ENCODE data around the gene MARCHF6.

DNA sequence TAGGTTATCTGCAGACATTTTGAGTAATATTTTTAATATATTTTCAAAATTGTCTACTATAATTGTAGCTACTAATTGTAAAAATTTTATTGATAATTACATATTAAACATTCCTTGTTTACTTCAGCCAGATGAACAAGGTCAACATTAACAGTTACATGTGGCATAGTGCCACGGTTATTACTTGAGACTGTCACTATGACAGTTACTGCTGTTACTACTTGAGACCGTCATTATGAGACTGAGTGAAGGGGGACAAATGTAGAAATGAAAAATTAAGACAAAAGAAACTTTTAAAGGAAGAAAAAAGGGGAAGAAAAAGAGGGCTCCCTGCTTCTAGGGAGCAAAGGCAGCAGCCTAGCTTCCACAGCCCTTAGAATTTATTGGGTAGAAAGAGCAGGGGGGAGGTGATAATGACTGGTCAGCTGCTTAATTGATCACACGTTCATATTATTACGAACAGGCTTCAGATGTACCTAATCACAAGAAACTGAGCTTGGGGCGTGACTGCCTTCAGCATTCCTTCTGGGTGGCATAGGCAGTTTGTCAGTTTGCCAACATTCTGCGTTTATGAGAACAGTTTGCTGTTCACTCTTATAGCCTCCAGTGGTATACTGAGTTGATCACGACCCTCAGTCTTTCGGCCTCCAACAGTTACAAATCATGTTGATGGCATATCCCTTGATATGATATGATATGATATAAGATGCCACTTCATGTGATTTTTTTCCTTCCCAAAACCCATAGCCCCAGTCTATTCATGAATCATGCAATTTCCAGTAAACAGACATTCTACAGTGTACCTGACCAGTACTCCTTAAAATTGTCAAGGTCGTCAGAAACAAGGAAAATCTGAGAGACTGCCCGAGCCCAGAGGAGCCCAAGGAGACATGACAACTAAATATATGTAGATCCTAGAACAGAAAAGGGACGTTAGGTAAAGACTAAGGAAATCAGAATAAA, 13.1 kb downstream of the MARCHF6 start:
- TF ChIP-seq EP300 (IDR thresholded peaks at IDR 0.05; ENCODE audit: low read depth): no peak
- TF ChIP-seq POLR2AphosphoS5 (IDR thresholded peaks at IDR 0.05): no peak
- TF ChIP-seq, protein P1, sequence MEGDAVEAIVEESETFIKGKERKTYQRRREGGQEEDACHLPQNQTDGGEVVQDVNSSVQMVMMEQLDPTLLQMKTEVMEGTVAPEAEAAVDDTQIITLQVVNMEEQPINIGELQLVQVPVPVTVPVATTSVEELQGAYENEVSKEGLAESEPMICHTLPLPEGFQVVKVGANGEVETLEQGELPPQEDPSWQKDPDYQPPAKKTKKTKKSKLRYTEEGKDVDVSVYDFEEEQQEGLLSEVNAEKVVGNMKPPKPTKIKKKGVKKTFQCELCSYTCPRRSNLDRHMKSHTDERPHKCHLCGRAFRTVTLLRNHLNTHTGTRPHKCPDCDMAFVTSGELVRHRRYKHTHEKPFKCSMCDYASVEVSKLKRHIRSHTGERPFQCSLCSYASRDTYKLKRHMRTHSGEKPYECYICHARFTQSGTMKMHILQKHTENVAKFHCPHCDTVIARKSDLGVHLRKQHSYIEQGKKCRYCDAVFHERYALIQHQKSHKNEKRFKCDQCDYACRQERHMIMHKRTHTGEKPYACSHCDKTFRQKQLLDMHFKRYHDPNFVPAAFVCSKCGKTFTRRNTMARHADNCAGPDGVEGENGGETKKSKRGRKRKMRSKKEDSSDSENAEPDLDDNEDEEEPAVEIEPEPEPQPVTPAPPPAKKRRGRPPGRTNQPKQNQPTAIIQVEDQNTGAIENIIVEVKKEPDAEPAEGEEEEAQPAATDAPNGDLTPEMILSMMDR (IDR thresholded peaks at IDR 0.05): no peak
- no peak for TF ChIP-seq POLR2A (IDR thresholded peaks at IDR 0.05)

All from transverse colon (tissue), 4 donors.